Inferior parietal cortex (tissue), 1 donor: ENCODE data around the gene NAXE.
"Not testable (repeated sequence)": the region's sequence is repeated elsewhere in the genome, so short reads cannot be mapped to it uniquely, and the experiment has no call there.

ENCODE experiments used
- DNase-seq: peaks from one replicate; pipeline ENCODE4 v3.0.0-alpha.2; 2016; ENCODE audit errors: extremely low spot score

The NAXE gene

DNA sequence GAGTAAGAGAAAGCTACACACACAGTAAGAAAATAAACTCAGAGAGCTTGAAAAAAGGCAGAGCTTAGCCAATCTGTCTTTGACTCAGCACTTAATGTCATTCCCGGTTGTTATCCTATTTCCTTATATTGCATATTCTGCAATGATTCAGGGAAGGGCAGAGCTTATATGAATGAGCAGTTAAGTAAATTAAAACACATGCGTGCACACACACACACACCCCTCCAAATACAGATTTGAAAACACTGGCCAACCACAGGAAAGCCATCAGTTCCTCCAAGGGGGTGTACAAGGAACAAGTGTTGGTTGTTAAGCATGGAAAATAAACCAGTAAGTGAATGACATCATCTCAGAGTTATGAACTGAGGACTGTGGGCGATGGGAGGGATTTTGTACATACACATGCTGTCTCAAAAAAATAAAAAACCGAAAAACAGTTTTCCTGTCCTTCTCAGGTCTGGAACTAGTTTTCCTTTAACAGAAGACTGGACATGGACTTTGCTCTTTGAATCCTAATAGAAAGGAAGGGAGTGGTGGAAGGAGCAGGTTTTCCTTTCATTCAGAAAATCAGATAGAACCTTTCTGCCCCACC, 20.2 kb upstream of the NAXE start:
- DNase-seq, result no peak

DNA sequence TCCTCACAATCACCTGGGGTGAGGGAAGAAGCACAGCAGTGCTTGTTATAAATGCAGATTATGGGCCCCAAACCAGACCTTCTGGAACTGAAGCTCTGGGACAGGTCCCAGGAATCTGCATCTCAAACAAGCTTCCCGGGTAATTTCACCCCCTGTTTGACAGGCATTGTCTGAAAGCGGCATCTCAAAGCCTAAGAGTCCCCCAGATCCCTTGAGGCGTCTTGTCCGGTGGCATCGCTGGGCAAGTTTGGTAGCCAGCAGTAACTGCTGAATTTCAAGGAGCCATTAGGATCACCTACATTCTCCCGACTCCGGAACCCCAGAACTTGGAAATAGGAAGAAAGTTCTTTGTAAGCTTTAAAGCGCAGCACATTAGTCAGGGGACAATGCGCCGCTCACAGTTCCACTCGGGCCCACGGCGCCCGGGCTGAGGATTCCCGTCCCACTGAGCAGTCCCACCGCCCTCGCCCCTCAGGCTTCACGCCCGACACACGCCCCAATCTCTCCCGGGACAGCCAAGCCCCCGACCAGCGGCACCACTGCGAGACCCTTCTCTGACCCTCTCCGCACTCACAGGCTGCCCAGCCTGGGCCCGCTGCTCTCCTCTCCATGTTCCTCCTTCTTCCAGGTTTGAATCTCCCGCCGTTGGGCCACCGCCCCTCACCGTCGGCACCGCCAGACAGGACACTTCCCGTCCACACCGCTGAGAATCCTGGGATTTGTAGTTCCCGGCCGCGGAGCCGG, 19.5 kb upstream of the NAXE start, which contains the start of gene IQGAP3:
Gene IQGAP3 (minus strand): TSS at position 647 of the 744 bp plus-strand sequence. CDS start 36 bp downstream, at position 611.
- DNase-seq, result peak; percentile 79

DNA sequence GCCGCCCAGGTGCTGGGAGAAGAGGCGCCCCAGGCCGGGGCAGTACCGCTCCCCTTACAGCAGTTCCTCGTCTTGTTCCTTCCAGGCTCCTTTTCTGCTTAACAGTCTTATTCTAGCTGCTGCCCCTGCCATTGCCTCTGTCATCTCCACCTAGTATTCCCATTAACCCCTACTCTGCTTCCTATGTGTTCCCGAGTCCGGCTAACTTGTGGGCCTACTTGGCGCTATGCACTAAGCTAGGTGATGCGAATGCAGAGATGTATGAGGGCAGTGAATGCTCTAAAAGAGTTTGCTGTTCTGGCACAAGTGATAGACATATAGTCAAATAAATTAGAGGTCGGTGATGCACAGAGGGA, 18.9 kb upstream of the NAXE start:
- DNase-seq, result no peak

DNA sequence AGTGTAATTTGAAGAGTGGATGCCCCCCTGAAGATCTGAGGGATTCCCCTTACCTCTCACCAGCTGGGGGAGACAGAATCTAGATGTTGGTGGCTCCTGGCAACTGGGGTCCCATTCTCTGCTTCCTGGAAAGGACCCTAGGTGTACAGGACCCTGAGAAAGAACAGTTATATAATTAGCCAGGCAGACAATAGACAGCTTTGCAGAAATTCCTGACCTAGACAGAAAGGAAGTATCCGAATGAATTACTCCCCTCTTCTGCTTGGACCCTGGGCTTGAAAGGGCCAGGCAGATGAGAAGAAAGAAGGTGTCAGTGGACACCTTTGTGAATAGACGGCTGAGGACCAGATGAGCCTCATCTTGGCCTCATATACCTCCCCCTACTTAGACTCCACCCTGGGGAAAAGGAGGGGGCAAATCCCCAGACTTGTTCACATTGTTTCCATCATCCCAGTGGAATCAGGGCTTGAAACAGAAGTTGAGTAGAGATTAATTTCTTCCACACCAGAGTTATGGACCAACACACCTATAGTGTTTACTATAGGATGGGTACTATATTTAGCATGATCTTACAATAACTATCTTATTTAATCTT, 17.4 kb upstream of the NAXE start:
- no peak for DNase-seq

DNA sequence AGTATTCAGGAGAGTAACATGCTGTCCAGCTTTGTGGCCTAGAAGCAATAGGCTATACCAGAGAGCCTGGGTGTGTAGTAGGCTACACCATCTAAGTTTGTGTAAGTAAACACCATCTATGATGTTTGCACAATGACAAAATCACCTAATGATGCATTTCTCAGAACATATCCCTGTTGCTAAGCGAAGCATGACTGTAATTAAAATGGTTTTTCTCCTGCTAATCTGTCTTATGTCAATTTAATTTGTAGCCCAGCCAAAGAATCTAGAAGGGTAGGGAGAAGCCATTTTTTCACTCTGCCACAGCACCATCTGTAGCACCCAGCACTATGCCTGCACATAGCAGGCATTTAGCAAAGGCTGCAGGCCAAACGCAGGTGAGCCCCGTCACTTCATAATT, 14.0 kb upstream of the NAXE start:
- DNase-seq, result no peak

DNA sequence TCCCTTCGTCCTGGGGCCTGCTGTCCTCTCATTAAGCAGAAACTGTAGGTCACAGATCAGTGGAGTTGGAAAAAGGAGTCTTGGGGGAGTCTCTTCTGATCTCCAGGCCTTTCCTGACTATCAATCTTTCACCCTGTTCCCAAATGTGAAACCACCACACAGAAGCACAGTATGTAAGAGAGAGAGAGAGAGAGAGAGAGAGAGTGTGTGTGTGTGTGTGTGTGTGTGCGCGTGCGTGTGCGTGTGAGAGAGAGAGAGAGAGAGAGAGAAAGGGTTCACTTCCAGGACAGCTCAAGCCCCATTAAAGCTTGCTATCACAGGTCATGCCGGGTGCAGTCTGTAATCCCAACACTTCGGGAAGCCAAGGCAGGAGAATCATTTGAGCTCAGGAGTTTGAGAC, 13.5 kb upstream of the NAXE start:
- no peak for DNase-seq

DNA sequence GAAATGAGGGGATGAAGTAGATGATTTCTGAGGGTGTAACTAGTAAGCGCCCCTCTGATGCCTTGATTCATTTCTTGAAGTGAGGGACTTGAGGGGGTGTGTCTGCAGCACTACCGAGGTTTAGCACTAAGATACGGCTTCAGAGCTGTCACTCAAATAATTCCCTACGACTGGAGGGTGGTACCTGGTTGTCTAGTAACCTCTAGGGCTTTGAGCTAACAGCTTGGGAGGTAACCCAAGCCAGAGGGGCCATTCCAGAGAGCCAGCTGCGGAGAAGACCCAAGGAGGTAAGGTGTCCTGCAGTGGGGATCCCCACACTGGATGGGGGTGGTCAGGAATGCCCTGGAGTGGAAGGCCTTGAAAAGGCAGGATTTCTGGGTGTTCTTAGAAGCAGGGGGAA, 12.1 kb upstream of the NAXE start, which contains the start of gene TTC24:
Gene TTC24 (plus strand): TSS at position 252 of the 400 bp plus-strand sequence. CDS start 1,642 bp downstream, outside the sequence.
- no peak for DNase-seq

DNA sequence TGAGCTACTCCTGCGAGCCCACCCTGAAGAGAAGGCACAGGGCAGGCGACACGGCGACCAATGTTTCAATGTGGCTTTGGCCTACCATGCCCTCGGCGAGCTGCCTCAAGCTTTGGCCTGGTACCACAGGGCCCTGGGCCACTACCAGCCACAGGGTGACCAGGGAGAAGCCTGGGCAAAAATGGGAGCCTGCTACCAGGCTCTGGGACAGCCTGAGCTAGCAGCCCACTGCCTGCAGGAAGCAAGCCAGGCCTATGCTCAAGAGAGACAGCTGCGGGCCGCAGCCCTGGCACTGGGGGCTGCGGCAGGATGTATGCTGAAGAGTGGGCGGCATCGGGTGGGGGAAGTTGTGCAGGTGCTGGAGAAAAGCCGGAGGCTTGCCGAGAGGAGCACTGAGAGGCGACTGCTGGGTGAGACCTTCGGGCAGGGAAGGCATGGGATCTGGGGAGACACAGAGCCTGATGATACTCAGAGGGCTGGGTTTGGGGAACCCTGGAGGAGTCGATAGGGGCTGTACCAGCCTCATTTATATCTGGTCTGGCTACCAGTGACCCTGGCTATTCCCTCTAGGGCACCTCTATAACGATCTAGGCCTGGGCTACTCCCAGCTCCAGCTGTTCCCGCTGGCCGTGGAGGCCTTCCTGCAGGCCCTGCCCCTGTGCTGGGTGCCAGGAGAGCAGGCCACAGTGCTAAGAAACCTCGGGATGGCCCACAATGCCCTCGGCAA, 9.8 kb upstream of the NAXE start:
- DNase-seq, result no peak

DNA sequence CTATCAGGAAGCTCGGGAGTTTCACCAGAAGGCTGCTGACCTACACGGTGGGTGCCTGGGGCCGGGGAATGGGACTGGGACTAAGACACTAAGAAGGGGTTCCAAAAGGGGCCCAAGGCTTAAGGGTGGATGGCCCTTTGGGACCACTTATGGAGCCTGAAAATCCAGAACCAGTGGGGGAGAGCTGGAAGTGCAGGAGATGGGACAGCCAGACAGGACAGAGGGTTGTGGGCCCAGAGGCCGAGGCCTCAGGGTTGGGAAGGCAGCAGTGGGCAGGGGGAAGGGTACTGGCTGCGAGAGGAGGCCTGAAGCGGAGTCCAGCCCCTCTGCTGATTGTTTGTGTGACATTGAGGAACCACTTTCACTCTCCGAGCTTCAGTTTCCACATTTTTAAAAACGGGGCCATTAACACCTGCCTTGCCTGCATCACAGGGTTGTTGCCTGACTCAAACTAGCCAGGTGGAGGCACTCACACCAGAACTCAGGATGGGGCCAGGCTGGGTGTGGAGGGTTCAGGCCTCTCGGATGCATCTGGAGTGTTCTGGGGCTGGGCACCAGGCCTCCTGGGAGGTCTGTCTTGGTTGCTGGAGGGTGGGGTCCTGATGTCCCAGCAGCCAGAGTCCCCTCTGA, 9.1 kb upstream of the NAXE start:
- no peak for DNase-seq

DNA sequence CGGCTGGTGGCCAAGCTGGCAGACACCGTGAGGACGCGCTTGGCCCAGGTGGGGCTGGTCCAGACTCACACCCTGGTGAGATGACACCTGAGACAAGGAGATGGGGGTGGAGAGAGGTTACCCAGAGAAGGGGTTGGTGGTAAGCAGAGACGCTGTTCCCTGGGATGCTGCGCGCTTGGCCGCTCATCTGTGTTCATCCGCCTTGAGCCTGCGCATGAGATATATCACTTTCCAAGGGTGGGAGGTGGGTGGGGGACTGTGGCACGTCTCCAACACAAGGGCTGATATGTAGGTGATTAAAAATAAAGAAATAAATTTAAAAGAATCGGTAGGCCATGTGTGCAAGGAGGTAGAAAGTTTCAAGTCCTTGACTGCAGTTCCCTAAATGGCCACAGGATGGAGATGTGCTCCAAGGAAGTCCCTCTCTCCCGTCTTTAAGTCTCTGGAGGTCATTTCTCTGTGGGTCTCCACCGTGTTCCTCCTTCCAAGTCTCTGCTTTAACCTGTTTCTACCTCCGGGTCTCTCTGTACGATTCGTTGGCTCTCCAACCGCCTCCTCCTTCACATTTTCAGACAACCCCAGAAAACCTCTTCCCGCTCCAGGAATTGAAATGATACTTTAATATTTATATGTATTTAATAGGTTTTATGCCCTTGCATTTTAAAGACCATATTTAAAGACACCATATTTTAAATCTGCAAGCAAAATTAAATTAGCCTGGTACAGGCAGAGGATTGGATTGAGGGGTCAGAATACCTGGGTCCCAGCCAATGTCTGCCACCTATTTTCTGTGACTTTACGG, 7.6 kb upstream of the NAXE start:
- DNase-seq, result peak; percentile 92

DNA sequence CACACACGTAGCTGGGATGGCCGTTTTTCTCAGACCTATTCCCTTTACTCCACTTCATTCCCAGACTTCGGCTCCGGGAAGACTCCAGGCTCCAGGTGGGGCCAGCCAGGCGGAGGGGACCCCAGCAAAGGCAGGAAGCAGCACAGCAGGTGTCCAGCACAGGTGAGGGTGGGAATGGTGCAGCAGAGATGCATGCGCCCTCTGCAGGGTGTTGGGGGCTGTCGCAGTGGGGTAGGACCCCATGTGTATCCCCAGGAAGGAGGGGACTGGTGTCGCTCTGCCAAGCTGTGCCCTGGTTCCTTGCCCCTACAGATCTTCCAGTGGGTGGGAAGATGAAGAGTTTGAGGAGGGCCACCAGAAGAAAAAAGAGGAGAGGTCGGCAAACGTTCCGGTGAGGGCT, 6.8 kb upstream of the NAXE start:
- no peak for DNase-seq

DNA sequence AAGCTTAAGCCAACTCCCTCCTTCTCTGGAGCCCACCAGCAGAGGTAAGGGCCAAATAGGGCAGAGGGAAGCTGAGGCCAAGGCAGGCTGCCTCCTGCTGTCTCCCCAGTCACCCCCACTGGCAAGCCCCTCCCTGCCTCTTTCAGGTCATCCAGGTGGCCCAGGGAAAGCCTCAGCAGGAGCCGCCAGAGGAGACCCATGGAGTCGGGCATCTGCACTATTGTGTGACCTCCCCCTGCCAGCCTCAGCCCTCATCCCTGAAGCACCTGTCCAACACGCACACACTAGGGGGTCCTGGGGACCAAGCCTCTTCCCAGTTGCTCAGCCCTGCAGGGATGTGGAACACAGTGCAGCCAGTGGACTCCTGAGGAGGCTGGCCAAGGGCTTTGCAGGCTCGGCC, 5.3 kb upstream of the NAXE start:
- DNase-seq, result no peak

DNA sequence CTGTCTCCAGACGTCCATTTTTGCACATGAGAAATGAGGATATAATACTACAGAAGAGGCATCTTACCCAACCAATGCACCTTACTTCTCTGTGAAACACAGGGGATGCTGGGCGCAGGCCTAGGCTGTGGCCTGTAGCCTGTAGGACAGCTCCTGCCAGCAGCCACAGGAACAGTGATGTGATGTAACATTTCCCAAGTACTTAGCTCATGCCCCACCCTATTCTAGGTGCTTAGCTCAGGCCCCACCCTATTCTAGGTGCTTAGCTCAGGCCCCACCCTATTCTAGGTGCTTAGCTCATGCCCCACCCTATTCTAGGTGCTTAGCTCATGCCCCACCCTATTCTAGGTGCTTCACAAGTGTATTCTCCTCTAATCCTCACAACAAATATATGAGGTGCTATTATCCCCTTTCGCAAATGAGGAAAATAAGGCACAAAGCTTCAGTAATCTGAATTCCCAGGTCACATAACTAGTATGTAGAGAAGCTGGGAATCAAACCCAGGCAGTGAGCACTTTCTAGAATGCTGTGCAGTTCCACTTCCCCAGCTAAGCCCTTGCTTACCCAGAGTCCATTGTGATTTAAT, 4.6 kb upstream of the NAXE start:
- no peak for DNase-seq

DNA sequence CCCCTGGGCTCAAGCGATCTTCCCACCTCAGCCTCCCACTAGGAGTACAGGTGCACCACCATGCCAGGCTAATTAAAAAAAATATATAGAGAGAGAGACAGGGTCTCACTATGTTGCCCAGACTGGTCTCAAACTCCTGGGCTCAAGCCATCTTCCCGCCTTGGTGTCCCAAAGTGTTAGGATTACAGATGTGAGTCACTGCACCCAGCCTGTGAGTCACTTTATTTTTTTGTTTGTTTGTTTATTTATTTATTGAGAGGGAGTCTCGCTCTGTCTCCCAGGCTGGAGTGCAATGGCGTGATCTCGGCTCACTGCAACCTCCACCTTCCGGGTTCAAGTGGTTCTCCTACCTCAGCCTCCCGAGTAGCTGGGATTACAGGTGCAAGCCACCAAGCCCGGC, 3.6 kb upstream of the NAXE start:
- DNase-seq, result not testable (repeated sequence)

DNA sequence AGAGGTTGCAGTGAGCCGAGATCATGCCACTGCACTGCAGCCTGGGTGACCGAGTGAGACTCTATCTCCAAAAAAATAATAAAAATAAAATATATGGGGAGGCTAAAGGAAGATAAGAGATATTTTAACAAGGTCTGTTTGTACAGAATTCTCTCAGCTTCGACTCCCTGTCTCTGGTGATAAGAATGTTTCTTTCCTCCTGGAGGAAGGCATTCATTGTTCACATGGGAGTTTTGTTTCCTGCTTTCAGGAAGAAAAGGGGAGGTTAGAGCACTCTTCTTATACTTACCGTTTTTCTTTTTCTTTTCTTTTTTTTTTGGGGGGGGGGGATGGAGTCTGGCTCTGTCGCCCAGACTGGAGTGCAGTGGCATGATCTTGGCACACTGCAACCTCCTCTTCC, 2.0 kb upstream of the NAXE start:
- no peak for DNase-seq

DNA sequence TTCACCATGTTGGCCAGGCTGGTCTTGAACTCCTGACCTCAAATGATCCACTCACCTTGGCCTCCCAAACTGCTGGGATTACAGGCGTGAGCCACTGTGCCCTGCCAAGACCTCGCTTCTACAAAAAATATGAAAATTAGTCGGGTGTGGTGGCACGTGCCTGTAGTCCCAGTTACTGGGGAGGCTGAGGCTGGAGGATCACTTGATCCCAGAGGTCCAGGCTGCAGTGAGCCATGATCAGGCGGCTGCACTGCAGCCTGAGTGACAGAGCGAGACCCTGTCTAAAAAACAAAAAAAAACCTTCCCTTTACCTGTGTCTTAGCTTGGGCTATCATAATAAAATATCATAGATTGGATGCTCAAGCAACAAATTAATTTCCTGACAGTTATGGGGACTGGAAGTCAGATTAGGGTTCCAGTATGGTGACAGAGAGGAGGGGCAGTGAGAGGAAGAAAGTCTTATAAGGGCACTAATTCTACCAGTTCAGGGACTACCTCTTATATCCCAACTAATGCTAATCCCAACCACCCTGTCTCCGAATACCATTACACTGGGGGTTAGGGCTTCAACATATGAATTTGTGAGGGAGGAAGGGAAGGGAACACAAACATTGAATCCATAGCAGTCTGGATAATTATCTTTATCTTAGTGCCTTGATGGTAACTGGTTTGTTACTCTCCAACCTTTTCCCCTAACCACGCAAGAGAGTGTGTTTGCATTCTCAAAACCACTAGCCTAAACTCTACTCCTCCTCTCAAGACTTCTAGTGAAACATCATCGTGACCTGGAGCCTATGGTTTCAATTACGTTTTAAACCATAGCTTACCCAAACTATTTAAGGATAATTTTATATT, 1.0 kb upstream of the NAXE start:
- no peak for DNase-seq

DNA sequence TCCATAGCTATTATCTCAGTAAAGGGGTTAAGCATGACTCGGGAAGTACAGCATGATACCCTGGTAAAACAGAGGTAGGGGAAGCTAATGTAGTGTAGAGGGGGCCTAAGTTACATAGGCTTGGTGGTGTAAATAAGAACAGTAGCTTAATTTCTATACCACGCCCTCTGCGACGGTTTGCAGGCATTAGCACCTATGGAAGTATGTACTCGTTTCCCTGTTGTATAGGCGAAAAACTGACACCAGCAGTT, 470 bp upstream of the NAXE start:
- no peak for DNase-seq

DNA sequence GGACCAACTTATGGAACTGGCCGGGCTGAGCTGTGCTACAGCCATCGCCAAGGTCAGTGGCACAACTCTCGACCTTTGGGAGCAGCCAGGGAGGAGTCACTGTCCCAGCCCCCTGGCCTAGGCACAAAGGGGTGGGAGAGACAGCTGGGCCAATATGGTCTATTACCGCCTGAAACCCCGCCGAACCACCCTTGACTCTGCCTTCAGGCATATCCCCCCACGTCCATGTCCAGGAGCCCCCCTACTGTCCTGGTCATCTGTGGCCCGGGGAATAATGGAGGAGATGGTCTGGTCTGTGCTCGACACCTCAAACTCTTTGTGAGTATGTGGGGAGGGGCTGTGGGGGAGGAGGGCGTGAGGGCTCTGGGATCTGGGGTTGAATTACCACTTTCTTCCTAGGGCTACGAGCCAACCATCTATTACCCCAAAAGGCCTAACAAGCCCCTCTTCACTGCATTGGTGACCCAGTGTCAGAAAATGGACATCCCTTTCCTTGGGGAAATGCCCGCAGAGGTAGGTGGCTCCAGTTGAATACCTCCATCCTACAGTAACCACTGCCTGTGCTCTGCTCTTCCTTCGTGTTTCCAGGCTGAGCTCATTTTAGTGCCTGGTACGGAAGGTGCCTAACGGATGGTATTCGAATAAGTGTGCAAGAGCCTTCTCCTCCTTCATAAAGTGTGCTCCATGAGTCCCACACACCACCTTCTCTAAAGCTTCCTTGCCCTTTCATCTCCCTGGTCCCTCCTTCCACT, 758 bp downstream of the NAXE start:
- no peak for DNase-seq

DNA sequence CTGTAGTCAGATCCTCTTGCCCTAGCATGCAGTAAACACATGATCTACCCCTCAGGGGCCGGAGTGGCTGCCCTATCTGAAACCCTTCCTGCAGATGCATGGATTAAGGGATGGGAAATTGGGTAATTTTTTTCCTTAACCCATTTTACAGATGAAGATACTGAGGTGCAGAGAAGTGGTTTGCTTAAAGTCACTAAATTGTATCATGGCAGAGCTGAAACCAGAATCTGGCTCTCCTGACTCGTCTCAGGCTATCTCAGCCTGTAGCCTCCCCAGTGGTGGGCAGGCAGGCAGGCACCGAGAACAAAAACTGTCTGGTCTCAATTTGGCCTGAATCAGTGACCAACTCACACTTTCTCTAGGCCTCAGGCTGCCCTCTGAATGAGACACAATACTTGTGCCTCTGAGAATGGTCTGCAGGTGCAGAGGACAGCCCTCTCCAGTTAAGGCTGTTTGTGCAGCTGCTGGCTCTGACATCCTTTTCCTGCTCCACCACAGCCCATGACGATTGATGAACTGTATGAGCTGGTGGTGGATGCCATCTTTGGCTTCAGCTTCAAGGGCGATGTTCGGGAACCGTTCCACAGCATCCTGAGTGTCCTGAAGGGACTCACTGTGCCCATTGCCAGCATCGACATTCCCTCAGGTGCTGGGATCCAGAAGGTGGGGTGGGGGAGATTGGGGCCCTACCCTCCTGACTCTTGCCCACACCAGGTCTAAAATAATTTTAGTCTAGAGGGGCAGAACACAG, 1.5 kb downstream of the NAXE start:
- no peak for DNase-seq
